H1 (cell line): ENCODE data around the gene KRT9. TPM values are rescaled to one million over a fixed set of nuclear protein-coding genes. Genes with fewer than 3 reads are reported as not detected.

ENCODE experiments used
- CTCF ChIA-PET: fragments of 300-600 bp; sonication (Branson Sonifier 250); formaldehyde crosslinking; loops from one replicate; lab custom pipeline; 2021; ENCODE audit not compliant: partially characterized antibody; lab: Charles Lee
- POLR2A ChIA-PET: fragments of 300-600 bp; sonication (Branson Sonifier 250); formaldehyde crosslinking; loops from one replicate; lab custom pipeline; 2021; ENCODE audit warnings: inconsistent platforms; ENCODE audit not compliant: partially characterized antibody; lab: Charles Lee
- DNase-seq, 2 experiments: peaks; one replicate each; pipeline versions ENCODE4 v3.0.0 to v3.0.0-alpha.2; 2010 to 2022; ENCODE audit warnings: low spot score in 2 of 2, low read depth in 1 of 2, mixed read lengths in 1 of 2
- FAIRE-seq: peaks from 2 replicates; lab custom pipeline; 2011; peaks lifted over from hg19 to GRCh38; lab: Jason Lieb, UNC
- H2AFZ ChIP-seq: 2 replicates; pipeline ENCODE4 v1.8.1; 2012; ENCODE audit warnings: low read length, inconsistent platforms
- H2AK5ac ChIP-seq: 2 replicates; pipeline ENCODE4 v1.6.1; 2013; ENCODE audit warnings: low read depth, low read length
- H2BK120ac ChIP-seq: replicated peaks from 2 replicates; pipeline ENCODE3; 2013; ENCODE audit warnings: low read depth, low read length, inconsistent platforms
- H2BK12ac ChIP-seq: 2 replicates; pipeline ENCODE4 v1.6.1; 2013; ENCODE audit warnings: low read depth, low read length
- H2BK15ac ChIP-seq: 2 replicates; pipeline ENCODE4 v1.6.1; 2013; ENCODE audit warnings: low read length
- H2BK20ac ChIP-seq: 2 replicates; pipeline ENCODE4 v1.6.1; 2013; ENCODE audit warnings: low read length
- H2BK5ac ChIP-seq: 2 replicates; pipeline ENCODE4 v1.6.1; 2013; ENCODE audit warnings: low read depth, low read length
- H3K14ac ChIP-seq: 2 replicates; pipeline ENCODE4 v1.6.1; 2013; ENCODE audit warnings: inconsistent platforms; ENCODE audit not compliant: insufficient read length
- H3K18ac ChIP-seq: 2 replicates; pipeline ENCODE4 v1.6.1; 2013; ENCODE audit warnings: low read length; ENCODE audit errors: extremely low read depth
- H3K23ac ChIP-seq: 2 replicates; pipeline ENCODE4 v1.6.1; 2013; ENCODE audit warnings: inconsistent platforms; ENCODE audit not compliant: insufficient read length
- H3K23me2 ChIP-seq: 2 replicates; pipeline ENCODE4 v1.6.1; 2013; ENCODE audit warnings: low read depth, low read length
- H3K27ac ChIP-seq: 2 replicates; pipeline ENCODE4 v1.6.1; 2011; ENCODE audit warnings: low read depth, low read length, inconsistent platforms
- H3K27me3 ChIP-seq, 4 experiments: replicated peaks in 1 of 4; 1 replicate in 1 of 4; 2 replicates in 3 of 4; pipeline versions ENCODE4 v1.6.1 to v1.8.1; 2011 to 2013; ENCODE audit warnings: low read length in 3 of 4, mild to moderate bottlenecking in 3 of 4, inconsistent platforms in 2 of 4, mixed read lengths in 2 of 4, moderate library complexity in 1 of 4; ENCODE audit not compliant: control insufficient read depth in 3 of 4, insufficient read depth in 3 of 4; ENCODE audit errors: extremely low read depth in 1 of 4
- H3K36me3 ChIP-seq, 4 experiments: 2 replicates each; pipeline versions ENCODE4 v1.6.1 to v1.8.1; 2011 to 2013; ENCODE audit warnings: mild to moderate bottlenecking in 4 of 4, low read length in 3 of 4, moderate library complexity in 2 of 4, control low read depth in 1 of 4, inconsistent platforms in 1 of 4; ENCODE audit not compliant: insufficient read depth in 4 of 4, control insufficient read depth in 2 of 4
- H3K4ac ChIP-seq: replicated peaks from 2 replicates; pipeline ENCODE3; 2013; ENCODE audit warnings: low read length, low read depth, mixed read lengths, inconsistent platforms; ENCODE audit not compliant: insufficient read length
- H3K4me1 ChIP-seq, 4 experiments: replicated peaks in 1 of 4; 1 replicate in 1 of 4; 2 replicates in 3 of 4; pipeline versions ENCODE4 v1.6.1 to v1.8.1; 2011 to 2013; ENCODE audit warnings: low read length in 3 of 4, inconsistent platforms in 2 of 4, mixed read lengths in 1 of 4; ENCODE audit not compliant: insufficient read depth in 4 of 4, control insufficient read depth in 3 of 4
- H3K4me2 ChIP-seq, 2 experiments: 2 replicates each; pipeline versions ENCODE4 v1.6.1 to v1.8.1; 2011 to 2013; ENCODE audit warnings: low read depth in 2 of 2, low read length in 2 of 2, control low read depth in 1 of 2, inconsistent platforms in 1 of 2, mild to moderate bottlenecking in 1 of 2; ENCODE audit not compliant: insufficient read depth in 1 of 2
- H3K4me3 ChIP-seq, 4 experiments: fragments of 200-600, 300-600 bp in 1 of 4; sonication (generic), shearing (Covaris generic), sonication (Bioruptor Twin) in 1 of 4; 2 replicates each; pipeline versions ENCODE4 v1.5.1 to v1.8.1; 2011 to 2016; ENCODE audit warnings: low read length in 4 of 4, low read depth in 3 of 4, control low read depth in 2 of 4, inconsistent platforms in 2 of 4, mild to moderate bottlenecking in 2 of 4, mixed read lengths in 1 of 4, moderate library complexity in 1 of 4; ENCODE audit not compliant: insufficient read depth in 2 of 4; ENCODE audit errors: extremely low read depth in 1 of 4
- H3K56ac ChIP-seq: replicated peaks from 2 replicates; pipeline ENCODE3; 2013; ENCODE audit warnings: low read depth, mild to moderate bottlenecking, mixed read lengths, low read length, inconsistent platforms; ENCODE audit not compliant: insufficient read length
- H3K79me1 ChIP-seq: 2 replicates; pipeline ENCODE4 v1.6.1; 2013; ENCODE audit warnings: low read depth, low read length, control low read depth
- H3K79me2 ChIP-seq, 2 experiments: 2 replicates each; pipeline versions ENCODE4 v1.6.1 to v1.8.1; 2012 to 2013; ENCODE audit warnings: low read length in 2 of 2, mild to moderate bottlenecking in 2 of 2, inconsistent platforms in 1 of 2; ENCODE audit not compliant: insufficient read depth in 2 of 2, control insufficient read depth in 1 of 2
- H3K9ac ChIP-seq, 4 experiments: replicated peaks in 1 of 4; 1 replicate in 1 of 4; 2 replicates in 3 of 4; pipeline versions ENCODE4 v1.6.1 to v1.8.1; 2011 to 2013; ENCODE audit warnings: low read depth in 3 of 4, low read length in 3 of 4, control low read depth in 2 of 4, mild to moderate bottlenecking in 2 of 4, moderate library complexity in 2 of 4, inconsistent platforms in 1 of 4; ENCODE audit errors: extremely low read depth in 1 of 4
- H3K9me3 ChIP-seq, 2 experiments: 2 replicates each; pipeline versions ENCODE4 v1.6.1 to v1.8.1; 2012 to 2013; ENCODE audit warnings: mild to moderate bottlenecking in 2 of 2, moderate library complexity in 2 of 2, control low read depth in 1 of 2, inconsistent platforms in 1 of 2, low read depth in 1 of 2, low read length in 1 of 2, mixed read lengths in 1 of 2; ENCODE audit not compliant: insufficient read depth in 2 of 2
- H4K20me1 ChIP-seq, 2 experiments: replicated peaks in 1 of 2; 2 replicates each; pipeline versions ENCODE3 to v1.8.1; 2011 to 2013; ENCODE audit warnings: inconsistent platforms in 2 of 2, low read length in 2 of 2, mild to moderate bottlenecking in 1 of 2; ENCODE audit not compliant: insufficient read depth in 2 of 2, control insufficient read depth in 1 of 2
- H4K5ac ChIP-seq: 2 replicates; pipeline ENCODE4 v1.6.1; 2013; ENCODE audit warnings: low read length, low read depth, mixed read lengths, inconsistent platforms; ENCODE audit not compliant: insufficient read length
- H4K8ac ChIP-seq: 2 replicates; pipeline ENCODE4 v1.8.0; 2013; ENCODE audit warnings: mild to moderate bottlenecking, moderate library complexity, low read length, inconsistent platforms; ENCODE audit not compliant: insufficient read depth; ENCODE audit errors: extremely low read depth
- H4K91ac ChIP-seq: replicated peaks from 2 replicates; pipeline ENCODE3; 2013; ENCODE audit warnings: low read length, mixed read lengths, inconsistent platforms; ENCODE audit not compliant: insufficient read length
- SIRT6 ChIP-seq: IDR thresholded peaks from one replicate; pipeline ENCODE4 v1.7.1; 2012; ENCODE audit warnings: low read length, inconsistent platforms
- SP2 ChIP-seq: IDR thresholded peaks from 2 replicates; pipeline ENCODE4 v1.6.1; 2012; ENCODE audit warnings: mild to moderate bottlenecking, low read length, inconsistent platforms
- USF2 ChIP-seq: IDR thresholded peaks from 2 replicates; pipeline ENCODE4 v1.6.1; 2011; ENCODE audit warnings: low read length, improper control_type of control experiment
- WGBS, 2 experiments: shearing (Covaris generic) in 1 of 2; methylation state at CpG; one replicate each; pipeline versions ENCODE4 v1.1.6 to v1.1.7; 2013 to 2015; ENCODE audit warnings: low lambda C conversion rate in 2 of 2, mixed read lengths in 2 of 2, inconsistent platforms in 1 of 2, low coverage in 1 of 2, missing lambda C conversion rate in 1 of 2; ENCODE audit not compliant: insufficient replicate concordance in 2 of 2, insufficient coverage in 1 of 2, insufficient read length in 1 of 2; ENCODE audit errors: extremely low coverage in 1 of 2, missing lambda C conversion rate in 1 of 2; 5-methylcytosine and 5-hydroxymethylcytosine counted together
- polyA plus RNA-seq, 7 experiments: library from polyadenylated mRNA; depleted of rRNA in 3 of 7; stranded (reverse) in 5 of 7; unstranded in 2 of 7; fragments of >200 nt in 5 of 7; fragments of 200-250 nt in 2 of 7; gene quantifications; 1 replicate in 5 of 7; 2 replicates in 1 of 7; 4 replicates in 1 of 7; pipeline versions ENCODE4 v1.2.1 to v1.2.3, GENCODE V29; 2011 to 2013; ENCODE audit warnings: missing spikeins in 2 of 7, mixed read lengths in 2 of 7
- total RNA-seq: library from RNA; stranded (reverse); fragmentation: NEBNext Ultra II Directional; extraction: Animal tissue kit (Norgen Biotek cat#: 25700); gene quantifications from 2 replicates; pipeline ENCODE4 v1.2.1, GENCODE V29; 2021

Gene KRT9
- total and polyA plus RNA-seq, 2 of the 8 experiments (the other 6 are each of a cell fraction or from before 2014, with no cell fraction given) = not detected

GRCh38 chr17:41535764-41536481 is 35.9 kb downstream of the KRT9 start:
- Histone ChIP-seq H2AFZ (no peak overlapping the region), H3K56ac (no peak overlapping the region), H3K79me2 (no peaks in the 10 kb centered on the region), H3K4me2 (peak overlapping the region in 1 of 2 experiments; percentile 30; a peak in 1 of 4 replicates), H2BK15ac (no peak overlapping the region), H4K91ac (peak overlapping the region; percentile 7), H3K23ac (no peak overlapping the region), H3K4me1 (peaks cover 10 to 23% (median 15%) of the 10 kb centered on the region in 4 experiments), H4K20me1 (no peaks in the 10 kb centered on the region), H2BK20ac (no peak overlapping the region), H4K8ac (no peak overlapping the region; the same call in 1 of the 2 replicates), H3K36me3 (no peaks in the 10 kb centered on the region), H3K18ac (no peak overlapping the region), H3K23me2 (no peaks in the 10 kb centered on the region), H3K9ac (no peak overlapping the region), H3K14ac (no peak overlapping the region), H4K5ac (no peak overlapping the region), H2BK5ac (peak overlapping the region; percentile 1; the same call in 1 of the 2 replicates), H2BK120ac (no peak overlapping the region), H2AK5ac (no peak overlapping the region), H2BK12ac (no peak overlapping the region), H3K4ac (no peak overlapping the region), H3K79me1 (no peaks in the 10 kb centered on the region), H3K9me3 (no peaks in the 10 kb centered on the region), H3K27me3 (no peaks in the 10 kb centered on the region; a peak in 1 of 7 replicates), H3K27ac (no peak overlapping the region), H3K4me3 (no peak overlapping the region)
- DNase-seq = no peak
- TF ChIP-seq SIRT6 (no peak), SP2 (no peak), USF2 (no peak)
- ChIA-PET CTCF (interaction anchor here (0.7 to 5.5 kb wide), 13 partner anchors 8 to 214 kb away, joined by 3 to 48 read pairs (median 3); no protein-coding TSS in a partner anchor), POLR2A (interaction anchor here (1.1 to 16.2 kb wide), 5 partner anchors 8 to 153 kb away, joined by 4 to 293 read pairs (median 5); partner anchors contain the start of gene KRT19)
- no peak for FAIRE-seq
- WGBS, 2 experiments = 82% methylated on average over 15 of the region's 15 CpGs; no CpG with 5 or more reads in 1 of the 2 experiments
